Activated naive CD4-positive, alpha-beta T cell treated with anti-CD3 and anti-CD28 coated beads, Interleukin-2, amount 50 U/mL, for 16 hours (primary cell): Measurements from ENCODE around the gene KIF1C.

ENCODE experiments used
- DNase-seq: peaks from one replicate; pipeline ENCODE4 v3.0.0-alpha.2; 2020

Gene KIF1C

GRCh38 chr17:4997302-4998026 lies at the start of gene KIF1C, which contains the start of gene INCA1:
Gene KIF1C, plus strand, starts transcription at chr17:4997950. Its CDS starts 2,297 bp downstream, at chr17:5000247.
Gene INCA1, minus strand, starts transcription at chr17:4997522. Its CDS starts 3,085 bp downstream, at chr17:4994437.
- peak; percentile 90 for DNase-seq

- peak; percentile 93 for DNase-seq
These were observed 49.4 kb upstream of the KIF1C start, which contains the start of gene PFN1 for GRCh38 chr17:4948166-4948930. Gene PFN1, minus strand, starts transcription at chr17:4948530. Its CDS starts 136 bp downstream, at chr17:4948394.

- peak; percentile 76 for DNase-seq
These were observed 48.8 kb upstream of the KIF1C start for GRCh38 chr17:4948931-4949320.

DNA sequence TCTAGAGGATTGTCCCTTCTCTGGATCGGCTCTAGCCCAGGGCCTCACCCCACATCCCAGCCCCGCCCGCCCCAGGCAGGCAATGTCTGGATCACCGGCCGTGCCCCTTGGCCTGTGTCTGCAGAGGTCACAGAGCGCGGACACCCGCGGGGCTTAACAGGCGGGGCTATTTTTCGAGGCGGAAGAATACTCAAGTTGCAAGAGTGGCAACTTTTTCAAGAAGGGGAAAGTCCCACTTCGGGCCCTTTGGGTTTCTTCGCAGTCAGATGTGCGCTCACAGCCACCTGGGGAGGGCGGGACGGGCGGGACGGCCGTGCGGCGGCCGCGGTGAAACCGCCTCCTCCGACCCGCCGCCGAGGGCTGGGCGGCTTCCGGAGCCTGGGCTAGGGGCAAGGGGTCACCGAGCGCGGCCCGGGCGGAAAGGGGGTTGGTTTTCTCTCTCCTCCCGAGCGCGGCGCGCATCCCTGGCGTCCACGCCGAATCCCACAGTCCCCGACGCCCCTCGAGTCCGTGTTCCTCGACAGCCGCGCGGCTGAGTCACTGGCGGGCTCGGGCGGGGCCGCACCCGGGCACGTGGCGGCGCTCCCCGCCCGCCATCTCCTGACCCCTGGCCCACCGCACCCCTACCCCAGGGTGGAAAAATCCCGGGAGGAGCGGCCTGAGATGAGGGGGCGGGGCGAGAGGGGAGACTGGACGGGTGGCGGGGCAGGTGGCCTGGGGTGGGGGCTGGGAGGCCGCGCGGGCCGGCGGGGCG lies 48.3 kb upstream of the KIF1C start:
- peak; percentile 75 for DNase-seq

GRCh38 chr17:4950075-4950745 lies 47.5 kb upstream of the KIF1C start:
- DNase-seq: peak; percentile 41

GRCh38 chr17:4950746-4951204 lies 47.0 kb upstream of the KIF1C start, which contains the start of gene ENO3:
Gene ENO3, plus strand, starts transcription at chr17:4951119. Its CDS starts 711 bp downstream, at chr17:4951830.
- DNase-seq: no peak

DNA sequence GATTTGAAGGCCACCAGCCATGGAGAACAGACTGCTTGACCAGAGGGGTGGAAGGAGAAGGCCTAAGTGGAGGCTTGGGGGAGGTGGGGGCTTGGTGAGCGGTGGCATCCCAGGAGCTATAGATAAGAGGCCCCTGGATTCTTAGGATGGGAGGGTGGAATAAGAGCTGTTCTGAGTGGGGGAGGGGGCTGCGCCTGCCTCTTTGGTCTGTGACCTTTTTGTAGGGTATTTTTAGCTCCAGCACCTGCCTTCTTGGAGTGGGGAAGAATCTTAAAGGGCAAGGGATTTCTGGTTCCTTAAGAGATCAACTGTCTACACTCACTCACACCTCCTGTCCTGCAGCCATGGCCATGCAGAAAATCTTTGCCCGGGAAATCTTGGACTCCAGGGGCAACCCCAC lies 46.3 kb upstream of the KIF1C start:
- DNase-seq: no peak

DNA sequence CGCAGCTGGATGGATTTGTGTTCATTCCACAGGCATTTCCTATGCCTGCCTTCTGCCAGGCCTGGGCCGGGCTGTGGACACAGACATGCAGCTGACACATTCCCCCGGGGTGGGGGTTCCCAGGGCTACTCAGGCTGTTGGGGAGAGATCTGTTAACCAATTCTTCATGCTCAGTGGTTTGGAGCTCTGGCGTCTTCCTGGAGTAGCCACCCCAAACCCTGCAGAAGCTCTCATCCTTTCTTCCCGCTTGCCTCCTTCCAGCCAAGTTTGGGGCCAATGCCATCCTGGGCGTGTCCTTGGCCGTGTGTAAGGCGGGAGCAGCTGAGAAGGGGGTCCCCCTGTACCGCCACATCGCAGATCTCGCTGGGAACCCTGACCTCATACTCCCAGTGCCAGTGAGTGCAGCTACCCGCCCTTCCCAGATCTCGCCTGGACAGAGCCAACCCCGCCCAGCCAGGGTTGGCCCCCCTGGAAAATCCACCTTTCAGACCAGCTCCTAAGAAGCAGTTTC lies 44.2 kb upstream of the KIF1C start:
- no peak for DNase-seq

DNA sequence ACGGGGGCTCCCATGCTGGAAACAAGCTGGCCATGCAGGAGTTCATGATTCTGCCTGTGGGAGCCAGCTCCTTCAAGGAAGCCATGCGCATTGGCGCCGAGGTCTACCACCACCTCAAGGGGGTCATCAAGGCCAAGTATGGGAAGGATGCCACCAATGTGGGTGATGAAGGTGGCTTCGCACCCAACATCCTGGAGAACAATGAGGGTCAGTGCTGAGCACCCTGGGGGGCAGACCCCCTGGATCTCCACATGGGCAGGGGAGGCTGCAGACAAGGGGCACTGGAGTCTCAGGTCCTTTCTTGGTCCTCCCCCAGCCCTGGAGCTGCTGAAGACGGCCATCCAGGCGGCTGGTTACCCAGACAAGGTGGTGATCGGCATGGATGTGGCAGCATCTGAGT lies 42.7 kb upstream of the KIF1C start:
- no peak for DNase-seq

DNA sequence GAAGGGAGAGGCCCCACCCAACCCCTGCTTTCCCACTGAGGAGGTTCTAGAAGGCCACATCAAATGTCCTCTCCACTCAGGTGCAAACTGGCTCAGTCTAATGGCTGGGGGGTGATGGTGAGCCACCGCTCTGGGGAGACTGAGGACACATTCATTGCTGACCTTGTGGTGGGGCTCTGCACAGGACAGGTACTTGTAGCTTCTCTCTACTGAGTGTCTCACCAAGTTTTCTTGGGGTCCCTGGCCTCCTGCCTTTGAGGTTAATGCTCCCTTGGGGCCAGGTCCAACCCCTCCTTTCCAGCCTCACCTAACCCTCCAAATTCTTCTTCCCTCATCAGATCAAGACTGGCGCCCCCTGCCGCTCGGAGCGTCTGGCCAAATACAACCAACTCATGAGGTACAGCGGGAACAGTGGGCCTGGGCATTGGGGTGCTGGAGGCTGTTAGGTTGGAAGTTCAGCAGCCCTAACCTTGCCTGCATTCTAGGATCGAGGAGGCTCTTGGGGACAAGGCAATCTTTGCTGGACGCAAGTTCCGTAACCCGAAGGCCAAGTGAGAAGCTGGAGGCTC lies 41.2 kb upstream of the KIF1C start:
- DNase-seq: peak; percentile 50

DNA sequence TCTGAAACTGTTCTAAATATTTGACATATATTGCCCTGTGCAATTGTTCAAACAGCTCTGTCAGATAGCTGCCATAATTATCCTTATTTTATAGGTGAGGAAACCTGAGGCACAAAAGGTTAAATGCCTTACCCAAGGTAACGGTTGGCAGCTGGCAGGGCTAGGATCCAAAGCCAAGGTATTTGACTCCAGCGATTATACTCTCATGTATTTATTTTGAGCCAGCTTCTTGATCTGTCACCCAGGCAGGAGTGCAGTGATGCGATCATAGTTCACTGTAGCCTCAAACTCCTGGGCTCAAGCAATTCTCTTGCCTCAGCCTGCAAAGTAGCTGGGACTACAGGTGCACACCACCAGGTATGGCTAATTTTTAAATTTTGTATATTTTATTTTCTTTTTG lies 39.6 kb upstream of the KIF1C start:
- DNase-seq: no peak

GRCh38 chr17:4959261-4959965 lies 38.3 kb upstream of the KIF1C start:
- DNase-seq: no peak

- DNase-seq: no peak
These were observed 37.3 kb upstream of the KIF1C start for GRCh38 chr17:4960279-4960922.

- no peak for DNase-seq
These were observed 32.3 kb upstream of the KIF1C start for GRCh38 chr17:4965311-4965986.

DNA sequence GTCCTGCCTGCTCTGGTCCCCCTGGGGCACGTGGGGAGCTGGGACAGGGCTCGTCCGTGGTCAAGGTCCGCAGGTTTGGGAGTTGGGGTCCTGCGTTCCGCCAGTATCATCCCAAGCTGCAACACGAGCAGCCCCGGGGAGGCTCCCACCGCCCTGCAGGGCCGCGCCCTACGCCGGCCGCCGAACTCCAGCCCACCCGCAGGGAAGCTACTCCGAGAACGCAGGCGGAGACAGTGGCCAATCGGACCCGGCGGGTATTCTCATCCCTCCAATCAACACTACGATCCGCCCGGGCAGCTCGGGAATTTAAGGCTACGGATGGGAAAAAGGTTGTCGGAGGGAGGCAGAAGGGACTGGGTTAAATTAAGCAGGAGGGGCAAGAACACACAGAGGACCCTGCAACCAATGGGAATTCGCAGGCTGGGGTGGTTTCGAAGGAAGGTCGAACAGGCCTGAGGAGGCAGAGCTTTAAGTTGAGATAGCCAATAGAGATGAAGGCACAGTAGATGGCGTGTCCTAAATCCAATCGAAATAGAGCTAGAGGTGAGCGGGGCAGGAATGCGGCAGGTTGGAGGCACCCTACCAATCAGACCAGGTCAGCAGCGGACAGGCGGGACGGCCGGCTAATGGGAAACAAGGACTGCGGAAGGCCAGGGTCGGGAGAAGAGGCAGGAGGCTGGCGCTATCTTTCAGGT lies 30.8 kb upstream of the KIF1C start:
- DNase-seq: peak; percentile 93

DNA sequence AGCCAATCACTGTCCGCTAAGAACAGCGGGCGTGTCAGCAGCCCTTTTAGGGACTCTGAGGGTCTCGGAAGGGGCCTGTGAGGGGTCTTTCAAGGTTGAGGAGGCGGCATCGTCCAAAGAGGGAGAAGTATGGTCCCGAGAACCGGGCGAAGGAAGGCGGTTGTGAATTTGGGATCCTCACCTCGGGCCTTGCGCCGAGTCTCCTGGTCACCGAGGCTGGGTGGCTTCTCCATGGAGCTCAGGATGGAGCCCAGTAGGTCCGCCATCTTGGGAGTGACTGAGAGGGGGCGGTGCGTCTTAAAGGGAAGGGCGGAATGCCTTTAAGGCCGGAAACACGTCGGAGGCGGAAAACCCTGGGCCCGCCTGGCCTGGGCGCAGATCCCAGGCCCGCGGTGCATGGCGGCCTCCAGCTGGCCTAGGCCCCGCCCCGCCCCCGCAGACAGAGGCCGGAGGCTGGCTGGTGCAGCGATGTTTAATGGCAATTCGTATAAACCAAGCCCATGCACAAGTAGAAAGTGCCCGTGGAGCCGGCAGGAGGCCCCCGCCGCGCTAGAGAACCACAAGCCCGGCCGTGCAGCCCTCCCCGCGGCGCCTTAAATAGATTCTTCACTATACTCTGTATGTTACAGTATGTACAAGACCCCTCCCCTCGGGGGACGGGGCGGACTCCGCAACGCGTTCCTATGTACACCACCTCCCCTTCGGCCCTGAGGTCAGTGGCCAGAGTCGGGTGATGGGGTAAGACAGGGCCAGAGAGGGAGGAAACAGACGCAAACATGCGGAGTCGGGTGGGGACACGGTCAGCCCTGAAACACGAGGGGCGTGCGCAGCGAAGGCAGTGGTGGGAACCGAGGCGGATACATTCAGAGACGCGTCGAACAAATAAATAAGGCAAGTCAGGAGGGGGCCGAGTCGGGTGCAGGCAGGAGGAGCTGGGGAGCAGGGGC lies 29.9 kb upstream of the KIF1C start, which contains the start of gene SPAG7:
Gene SPAG7 (minus strand): TSS at position 279 of the 947 bp plus-strand sequence. CDS start 13 bp downstream, at position 266.
- DNase-seq: peak; percentile 89

DNA sequence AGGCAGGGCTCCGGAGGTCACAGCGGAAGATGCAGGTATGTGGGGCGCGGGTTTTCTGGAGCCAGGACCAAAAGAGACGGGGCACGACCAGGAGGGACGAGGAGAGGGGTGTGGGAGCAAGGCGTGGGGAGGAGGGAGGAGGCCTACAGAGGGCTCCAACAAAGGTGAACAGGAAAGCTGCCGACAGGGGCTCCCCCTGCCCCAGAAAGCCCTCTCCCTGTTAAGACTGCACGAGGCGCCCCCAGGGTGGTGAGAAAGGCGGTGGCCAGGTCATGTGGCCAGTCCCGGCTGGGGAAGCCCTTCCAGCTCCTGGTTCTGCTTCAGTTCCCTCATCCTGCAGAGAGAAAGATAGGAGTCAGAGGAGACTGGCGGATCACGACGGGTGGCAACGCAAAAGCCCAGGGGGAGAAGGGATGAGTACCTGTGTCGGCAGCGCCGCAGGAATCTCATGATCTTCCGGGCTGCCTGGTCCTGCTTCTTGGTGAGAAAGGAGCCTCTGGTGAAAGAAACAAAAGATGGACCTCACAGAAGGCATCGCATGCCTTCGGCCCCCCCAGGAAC lies 29.2 kb upstream of the KIF1C start:
- DNase-seq: peak; percentile 54
